NCI-H446 treated with DMSO at 0.1 percent for 48 hours (cell line): ENCODE data around the gene LYVE1.

Experiments
- DNase-seq: peaks from one replicate; lab custom pipeline; 2025; lab: John Stamatoyannopoulos, UW

Gene LYVE1

DNA sequence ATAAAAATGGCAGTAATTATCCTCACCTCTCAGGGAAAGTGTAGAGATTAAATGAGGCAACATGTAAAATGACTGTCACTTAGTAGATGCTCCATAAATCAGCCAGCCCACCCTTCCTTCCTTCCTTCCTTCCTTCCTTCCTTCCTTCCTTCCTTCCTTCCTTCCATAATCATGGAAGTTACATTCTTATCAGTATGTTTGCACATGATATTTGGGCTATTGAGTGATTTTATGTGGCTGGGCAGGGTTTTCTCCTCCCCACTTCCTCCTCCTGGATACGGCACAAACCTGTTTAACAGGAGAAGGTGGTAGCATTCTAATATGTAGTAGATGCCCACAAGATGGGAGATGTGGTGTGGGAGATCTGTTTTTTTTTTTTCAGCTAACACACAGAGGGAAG is 11.9 kb downstream of the LYVE1 start:
- DNase-seq = no peak

DNA sequence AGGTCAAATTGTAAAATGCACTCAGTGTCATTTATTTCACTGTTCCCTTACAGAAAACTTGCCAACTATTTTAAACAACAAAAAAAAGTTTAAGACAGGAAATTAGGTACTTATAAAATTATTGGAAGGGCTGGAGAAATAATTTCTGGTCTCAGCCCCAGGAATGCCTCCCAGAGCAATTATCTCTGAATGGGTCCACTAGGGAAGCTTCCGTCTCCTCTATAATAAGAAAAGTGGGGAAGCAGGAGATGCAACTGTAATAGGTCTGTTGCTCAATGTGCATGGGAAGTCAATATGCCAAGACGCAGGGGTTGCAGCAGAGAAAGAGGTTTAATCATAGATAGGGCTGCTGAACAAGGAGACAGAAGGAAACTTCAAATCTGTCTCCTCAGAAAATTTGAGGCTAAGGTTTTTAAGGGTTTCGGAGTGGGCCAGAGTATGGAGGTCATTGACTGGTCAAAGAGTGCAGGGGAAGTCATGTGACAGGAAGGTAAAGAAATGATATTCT is 16.6 kb downstream of the LYVE1 start:
- DNase-seq = no peak

DNA sequence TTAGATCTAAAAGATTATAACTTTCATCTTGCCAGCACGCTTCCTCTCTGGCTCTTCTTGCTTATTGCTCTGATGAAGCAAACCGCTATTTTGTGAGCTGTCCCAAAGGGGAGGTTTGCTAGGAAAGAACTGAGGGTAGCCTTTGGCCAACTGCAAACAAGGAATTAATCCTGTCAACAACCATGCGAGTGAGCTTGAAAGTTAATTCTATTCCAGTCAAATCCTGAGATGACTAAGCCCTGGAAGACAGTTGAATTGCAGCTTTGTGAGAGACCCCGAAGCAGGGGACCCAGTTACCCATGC is 17.2 kb downstream of the LYVE1 start:
- DNase-seq = no peak

DNA sequence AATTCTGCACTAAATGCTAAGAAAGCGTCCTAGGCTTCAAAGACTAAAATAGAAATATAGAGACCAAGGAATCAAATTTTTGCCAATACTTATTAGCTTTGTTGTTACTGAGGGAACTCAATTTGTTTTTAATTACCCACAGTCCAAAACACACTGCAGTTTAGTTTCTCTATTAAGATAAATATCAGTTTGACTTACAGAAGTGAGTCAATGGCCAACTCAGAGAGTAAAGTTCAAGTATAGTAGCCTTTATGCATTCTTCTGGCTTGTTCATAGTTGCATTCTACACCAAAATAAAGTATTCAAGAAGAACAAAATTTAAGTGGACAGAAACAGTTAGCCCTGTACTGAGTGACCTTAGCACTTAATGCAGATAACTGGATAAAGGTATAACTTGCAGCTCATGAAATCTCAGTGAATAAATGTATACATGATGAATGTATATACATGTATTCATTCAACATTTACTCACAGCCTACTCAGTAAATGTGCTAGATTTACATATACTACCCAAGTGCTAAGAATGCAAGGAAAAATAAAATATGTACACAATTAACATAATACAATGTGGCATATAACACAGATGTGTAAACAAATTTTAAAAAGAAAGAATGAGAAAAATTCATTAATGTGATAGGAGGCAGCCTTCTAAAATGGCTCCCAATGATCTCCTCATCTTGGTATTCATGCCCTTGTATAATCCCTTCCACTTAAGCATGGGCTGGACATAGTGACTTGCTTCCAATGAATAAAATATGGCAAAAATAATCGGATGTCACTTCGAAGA is 17.8 kb downstream of the LYVE1 start:
- no peak for DNase-seq

DNA sequence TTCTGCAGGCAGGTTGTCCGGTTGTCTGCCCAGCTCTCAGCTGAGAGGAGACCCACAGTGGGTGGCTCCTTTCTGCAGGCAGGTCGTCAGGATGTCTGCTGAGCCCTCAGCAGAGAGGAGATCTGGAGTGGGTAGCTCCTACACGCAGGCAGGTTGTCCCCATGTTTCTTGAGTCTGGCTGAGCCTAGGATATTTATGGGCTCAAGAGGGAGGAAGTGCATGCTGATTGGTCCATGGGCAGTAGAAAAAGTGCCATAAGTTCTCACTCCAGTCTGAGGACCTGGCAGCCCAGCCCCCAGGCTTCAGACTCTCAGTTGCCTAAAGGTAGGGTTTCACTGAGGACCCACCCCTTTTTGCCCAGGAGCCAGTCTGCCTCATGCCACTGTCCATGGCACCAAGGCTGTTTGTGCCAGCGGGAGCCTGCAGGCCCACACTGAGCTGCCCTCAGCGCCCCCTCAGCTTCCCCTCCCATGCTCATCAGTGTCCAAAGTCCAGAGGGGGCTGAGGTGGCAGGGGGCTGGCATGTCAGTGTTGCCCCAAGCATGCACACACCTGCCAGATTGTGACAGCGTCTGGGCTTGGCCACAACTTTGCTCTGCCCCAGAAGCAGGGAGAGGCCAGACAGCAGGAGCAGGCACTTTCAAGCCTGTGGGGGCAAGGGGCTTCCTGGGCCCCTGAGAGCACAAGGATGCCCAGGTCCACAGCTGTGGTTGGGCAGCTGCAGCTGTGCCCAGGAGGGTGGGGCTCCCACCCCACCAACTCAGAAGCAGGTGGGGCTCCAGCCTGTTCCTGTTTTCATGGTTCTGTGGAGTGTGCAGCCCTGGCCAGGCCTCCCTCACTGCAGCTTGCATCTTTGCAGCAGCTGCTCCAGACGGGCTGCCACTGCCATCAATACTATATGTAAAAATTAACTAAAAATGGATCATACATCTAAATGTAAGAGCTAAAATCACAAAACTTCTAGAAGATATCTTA is 23.7 kb downstream of the LYVE1 start:
- no peak for DNase-seq

DNA sequence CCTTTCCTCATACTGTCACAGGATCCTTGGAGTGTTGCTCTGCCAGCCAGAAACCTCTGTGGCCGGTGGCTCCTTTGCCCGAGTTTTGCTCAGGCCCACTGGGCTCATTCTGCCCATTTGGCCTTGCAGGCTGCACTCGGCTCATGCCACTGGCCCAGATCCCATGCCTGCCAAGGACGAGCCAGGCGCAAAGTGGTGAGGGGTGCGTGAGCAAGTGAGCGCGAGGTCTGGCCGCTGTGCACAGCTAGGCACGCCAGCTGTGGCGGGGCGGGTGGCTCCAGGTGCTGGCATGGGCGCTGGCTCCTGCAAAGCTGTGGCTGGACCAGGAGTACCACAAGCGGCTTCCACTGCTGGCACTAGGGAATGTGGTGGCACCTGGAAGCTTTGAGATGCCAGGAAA is 24.7 kb downstream of the LYVE1 start:
- no peak for DNase-seq

DNA sequence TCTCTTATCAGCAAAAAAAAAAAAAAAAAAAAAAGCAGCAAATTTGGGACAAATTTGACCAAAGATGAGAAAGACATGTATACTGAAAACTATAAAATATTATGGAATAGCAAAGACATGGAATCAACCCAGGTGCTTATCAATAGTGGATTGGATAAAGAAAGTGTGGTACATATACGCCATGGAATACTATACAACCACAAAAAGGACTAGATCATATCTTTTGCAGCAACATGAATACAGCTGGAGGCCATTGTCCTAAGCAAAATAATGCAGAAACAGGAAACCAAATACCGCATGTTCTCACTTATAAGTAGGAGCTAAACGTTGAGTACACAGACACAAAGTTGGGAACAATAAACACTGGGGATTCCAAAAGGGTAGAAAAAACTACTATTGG is 25.7 kb downstream of the LYVE1 start:
- DNase-seq = no peak

DNA sequence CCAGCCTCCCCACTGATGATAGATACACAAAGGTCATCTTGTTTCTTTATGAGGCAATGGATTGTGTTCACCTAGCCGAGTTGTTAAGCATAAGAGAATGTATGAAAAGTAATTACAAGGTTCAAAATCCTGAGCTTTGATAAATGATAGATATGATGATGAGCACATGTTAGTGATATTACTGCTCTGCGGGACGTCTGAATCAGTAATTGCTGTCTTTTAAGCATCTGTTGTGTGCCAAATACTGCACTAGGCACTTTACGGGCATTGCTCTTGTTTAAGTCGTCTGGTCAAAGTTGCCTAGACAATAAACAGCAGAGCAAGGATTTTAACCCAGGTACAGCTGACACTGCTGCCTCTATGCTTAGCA is 26.9 kb downstream of the LYVE1 start:
- no peak for DNase-seq

DNA sequence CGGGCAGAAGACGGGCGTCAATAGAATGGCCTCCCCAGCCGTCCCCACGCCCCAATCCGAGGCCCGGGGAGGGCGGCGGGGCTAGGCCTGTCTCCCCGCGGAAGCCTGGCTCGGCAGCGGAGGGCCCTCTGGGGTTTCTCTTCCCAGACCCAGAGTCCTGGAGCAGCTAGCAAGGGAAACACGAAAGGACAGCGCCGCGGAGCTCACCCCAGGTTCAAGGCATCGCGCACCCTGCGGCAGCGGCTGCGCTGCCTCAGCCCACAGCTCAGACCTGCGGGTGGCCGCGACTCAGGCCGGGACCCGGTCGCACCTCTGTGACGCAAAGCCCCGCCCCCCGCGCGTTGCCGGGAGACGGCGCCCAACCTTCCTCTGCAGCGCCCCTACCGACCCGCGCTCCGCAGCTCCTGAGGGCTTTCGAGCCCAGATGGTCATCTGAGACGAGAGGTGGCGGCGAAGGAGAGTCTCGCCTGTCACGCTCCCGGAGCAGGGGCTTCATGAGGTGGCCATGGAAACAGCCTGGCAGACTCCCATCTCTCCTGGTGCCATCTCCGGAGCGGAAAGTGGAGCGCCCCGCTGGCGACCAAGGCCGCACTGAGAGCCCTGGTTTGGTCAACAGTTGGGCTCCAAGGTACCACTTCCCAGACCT is 27.4 kb downstream of the LYVE1 start, which contains the start of gene RNF141:
Gene RNF141 (minus strand): TSS at position 273 of the 646 bp plus-strand sequence. CDS start 7,029 bp downstream, outside the sequence.
- DNase-seq = peak; percentile 90

DNA sequence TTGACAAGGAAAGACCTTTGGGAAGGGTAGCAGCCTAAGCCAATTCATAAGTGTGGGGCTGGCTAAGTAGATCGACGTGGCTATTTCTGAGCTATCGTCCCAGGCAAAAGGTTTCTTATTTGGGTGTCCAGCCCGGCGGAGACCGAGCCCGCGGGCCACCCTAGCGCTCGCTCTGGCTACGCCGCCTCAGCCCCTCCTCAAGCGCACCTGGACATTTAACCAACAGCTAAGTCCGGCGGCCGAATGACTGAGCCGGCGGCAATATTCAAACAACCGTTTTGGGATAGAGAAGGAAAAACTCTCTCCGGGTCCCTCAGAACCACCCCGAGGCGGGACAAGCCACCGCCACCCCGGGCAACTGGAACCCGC is 27.9 kb downstream of the LYVE1 start:
- no peak for DNase-seq

DNA sequence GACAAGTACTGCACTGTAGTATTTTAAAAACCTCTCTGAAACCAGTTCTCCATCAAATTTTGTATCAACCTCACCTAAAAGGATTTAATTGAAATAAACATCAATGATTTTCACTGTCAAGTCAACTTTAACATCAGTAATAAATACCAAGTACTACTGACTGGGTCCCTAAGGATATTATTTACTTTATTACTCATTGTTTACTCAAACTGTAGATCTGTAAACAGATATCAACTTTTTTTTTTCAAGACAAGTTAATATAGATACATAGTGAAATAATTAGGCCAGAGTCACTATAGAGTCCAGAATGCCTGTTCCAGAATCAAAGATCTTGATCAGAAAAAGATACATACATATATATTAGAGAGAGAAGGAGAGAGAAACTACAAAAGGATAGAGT is 29.1 kb downstream of the LYVE1 start:
- no peak for DNase-seq

DNA sequence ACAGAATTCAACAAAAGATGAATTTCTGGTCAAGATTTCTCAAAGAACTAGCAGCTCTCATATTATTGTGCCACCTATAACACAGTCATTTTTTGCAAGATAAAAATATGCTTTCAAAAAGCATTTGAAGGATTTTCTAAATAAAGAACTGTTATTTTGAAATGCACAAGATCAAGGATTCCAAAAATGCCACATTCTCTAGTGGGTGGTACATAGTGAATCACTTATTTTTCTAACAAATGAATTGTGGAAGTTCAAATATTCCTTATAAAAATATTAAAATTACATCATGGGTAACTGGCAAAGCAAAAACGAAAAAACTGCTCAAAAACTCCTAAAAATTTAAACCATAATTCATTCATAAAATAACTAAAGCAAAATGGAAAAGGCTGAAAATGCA is 29.5 kb downstream of the LYVE1 start:
- DNase-seq = no peak

DNA sequence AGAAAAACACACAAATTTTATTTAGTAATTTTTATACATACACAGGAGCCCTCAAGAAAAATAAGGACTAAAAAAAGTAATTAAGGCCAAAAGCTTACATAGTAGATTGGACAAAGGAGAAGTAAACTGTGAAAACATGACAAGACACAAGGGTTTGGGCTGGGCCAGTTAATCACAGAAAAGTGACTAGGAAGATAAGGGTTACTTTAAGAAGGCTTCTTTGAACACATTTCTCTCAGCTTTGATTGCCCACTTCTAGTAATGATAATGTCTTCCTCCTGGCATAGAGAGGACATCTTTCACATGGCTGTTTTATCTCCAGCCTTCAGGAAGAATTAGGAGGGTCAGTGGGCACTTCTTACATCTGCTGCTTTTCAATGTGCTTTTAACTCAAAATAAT is 30.9 kb downstream of the LYVE1 start:
- no peak for DNase-seq

DNA sequence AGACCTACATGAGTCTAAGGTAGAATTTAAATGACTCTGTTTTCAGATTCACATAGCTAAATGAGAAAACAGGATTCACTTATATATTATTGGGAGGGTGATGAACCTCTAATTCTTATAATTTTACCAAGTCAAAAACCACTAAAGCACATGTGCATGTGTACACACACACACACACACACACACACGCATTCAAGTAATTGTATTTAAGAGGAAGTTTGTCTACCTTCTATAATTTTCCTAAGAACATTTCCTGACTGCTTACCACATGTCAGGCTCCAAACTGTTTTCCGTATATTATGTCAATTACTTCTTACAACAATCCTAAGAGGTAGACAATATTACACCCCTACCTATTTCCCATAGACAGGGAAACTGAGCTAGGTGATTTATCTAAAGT is 34.1 kb downstream of the LYVE1 start:
- DNase-seq = no peak

DNA sequence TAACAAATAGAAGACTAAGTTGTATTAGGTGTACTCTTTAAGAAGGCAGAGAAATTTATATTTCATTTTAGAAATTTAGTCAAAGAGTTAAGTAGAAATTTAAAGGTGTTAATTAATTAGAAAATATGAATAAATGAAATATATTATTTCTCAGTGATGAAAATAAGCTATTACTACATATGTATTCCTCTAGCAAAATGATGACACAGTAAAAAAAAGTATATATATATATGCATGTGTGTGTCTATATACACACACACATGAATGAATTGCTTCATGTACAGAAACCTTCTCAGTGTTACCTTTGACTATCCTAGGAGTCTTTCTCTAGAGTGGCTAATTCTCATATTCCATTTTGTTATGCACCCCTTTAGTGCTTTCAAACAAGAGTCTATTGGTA is 35.1 kb downstream of the LYVE1 start:
- no peak for DNase-seq

DNA sequence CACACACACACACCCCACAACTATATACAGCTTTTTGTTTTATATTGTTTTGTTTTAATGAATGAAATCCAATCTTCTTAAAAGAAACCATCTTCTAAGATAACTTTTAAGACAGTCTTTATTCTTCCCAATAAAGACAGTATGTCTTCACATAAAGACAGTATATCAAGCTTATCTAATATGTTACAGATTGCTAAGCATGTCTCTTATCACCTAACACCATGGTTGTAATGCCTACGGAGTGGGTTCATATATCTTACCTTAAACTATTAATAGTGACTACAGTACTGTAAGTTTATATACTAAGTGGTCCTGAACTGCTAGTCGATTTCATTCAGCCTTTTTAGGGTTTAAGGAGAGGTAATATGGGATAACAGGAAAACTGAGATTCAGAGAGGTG is 35.9 kb downstream of the LYVE1 start:
- DNase-seq = no peak

DNA sequence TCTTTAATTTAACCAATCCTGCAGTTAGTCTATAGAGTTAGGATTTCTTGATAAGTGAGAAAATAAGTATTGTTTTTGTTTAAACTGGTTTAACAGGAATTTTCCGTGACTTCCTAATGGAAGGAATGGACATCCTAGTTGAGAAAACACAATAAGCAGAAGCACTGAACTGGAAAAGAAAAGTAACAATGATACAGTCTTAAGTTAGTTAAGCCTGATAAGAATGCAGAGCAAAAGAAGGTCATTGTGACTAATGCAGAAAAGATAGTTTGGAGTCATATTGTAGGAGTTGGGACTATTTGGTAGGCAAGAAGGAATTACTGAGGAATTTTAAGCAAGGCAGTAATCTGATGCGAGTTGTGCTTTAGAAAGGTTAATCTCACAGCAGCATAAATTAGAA is 39.2 kb downstream of the LYVE1 start:
- no peak for DNase-seq

DNA sequence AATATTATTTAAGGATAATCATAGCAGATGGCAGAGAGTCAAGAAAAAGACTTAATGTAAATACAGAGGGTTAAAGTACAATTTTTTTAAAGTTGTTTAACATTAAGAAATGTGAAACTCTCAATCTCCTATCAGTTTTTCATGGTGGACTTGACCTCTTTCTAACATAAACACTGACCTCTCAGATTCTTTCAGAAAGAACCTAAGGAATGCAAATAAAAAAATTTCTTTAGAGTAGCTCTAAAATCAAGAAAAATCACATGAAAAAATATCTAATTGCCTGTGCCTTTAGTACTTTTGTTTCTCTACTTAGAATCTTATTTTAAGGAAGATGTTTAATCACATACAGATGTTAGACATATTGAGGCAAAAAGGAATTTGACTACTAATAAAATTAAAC is 40.3 kb downstream of the LYVE1 start:
- no peak for DNase-seq

DNA sequence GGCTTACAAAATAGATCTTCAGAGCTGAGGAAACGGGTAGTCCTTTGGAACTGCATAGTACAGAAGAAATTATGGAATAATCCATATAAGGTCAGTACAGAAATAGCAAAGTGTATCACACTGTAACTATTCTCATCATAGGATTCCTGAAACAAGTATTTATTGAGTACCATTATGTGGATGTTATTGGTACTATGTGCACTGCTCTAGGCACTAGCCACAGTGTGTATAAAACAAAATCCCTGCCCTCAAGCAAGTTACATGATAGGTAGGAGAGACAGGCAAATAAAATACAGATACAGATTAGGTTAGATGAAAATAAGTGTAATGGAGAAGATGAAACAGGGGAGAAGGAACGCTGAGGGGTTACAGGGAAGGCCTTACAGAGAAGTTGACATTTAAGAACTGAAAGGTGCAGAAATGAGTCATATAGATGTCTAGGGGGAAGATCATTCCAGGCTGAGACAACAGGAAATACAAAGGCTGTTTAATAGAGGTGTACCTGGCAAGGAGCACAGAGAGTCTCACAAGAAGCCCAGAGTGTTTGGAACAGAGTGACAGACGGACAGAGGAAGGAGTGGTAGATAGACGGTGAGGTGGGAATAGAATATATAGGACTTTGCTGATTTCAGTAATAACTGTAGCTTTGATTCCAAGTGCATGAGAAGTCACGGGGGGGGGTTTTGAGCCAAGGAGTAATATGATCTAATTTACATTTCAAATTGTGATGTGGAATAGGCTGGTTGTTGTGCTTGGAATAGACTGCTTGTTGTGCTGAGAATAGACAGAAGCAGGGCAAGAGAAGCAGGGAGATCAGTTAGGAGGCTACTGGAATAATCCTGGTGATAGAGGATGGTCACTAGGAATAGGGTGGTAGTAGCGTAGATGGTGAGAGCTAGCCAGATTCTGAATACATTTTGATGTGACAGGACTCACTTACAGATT is 41.2 kb downstream of the LYVE1 start:
- no peak for DNase-seq

DNA sequence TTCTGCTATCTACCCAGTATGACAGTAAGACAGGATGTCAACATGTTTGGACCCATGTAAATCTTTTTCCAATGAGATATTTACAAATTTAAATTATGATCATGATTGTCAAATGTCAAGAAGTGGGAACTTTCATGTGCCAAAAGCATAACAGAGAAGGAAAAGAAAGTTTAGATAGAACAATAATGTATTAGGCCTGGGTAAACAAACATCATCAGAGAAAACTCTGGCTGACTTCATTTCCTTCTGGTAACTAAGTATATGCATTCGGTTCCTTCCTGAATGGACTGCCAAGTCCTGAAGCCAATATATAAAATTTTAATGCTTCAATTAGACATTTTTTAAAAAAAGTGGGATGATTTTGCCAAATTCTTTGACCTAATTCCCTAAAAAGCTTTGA is 44.0 kb downstream of the LYVE1 start:
- no peak for DNase-seq

DNA sequence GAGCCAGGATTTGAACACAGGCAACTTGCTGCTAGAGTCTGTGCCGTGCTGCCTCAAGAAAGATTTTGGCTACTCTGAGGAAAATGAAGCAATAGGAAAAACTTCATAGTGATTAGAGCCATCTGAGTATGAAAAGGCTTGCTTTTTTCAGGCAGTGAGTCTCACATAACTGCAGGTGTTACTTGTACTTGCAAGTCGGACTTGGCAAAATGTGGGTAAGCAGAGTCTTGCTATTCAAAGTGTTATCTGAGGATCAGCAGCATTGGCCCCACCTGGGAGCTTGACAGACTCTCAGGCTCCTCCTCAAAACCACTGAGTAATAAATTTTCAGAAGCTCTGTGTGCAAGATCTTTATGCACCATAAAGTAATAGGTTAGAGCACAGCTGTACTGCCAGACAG is 45.5 kb downstream of the LYVE1 start:
- no peak for DNase-seq

DNA sequence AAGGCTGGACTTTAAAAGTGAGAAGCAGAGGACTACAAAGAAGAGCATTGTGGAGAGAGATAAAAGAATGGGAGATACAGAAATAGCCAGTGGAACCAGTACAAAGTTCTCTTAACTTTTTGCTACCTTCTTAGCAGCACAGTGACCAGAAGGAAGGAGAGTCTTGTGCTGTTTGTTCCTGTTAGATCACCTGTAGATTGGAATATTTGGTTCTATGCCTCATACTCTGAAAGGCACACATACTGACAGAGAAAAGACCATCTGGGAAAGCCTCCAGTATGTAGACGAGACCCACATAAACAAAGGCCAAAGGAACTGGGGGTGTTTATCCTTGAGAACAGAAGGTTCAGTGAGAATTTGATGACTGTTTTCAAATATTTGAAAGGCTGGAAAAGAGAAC is 46.2 kb downstream of the LYVE1 start:
- no peak for DNase-seq
